ENCODE results near the gene MIEF1.

DNA sequence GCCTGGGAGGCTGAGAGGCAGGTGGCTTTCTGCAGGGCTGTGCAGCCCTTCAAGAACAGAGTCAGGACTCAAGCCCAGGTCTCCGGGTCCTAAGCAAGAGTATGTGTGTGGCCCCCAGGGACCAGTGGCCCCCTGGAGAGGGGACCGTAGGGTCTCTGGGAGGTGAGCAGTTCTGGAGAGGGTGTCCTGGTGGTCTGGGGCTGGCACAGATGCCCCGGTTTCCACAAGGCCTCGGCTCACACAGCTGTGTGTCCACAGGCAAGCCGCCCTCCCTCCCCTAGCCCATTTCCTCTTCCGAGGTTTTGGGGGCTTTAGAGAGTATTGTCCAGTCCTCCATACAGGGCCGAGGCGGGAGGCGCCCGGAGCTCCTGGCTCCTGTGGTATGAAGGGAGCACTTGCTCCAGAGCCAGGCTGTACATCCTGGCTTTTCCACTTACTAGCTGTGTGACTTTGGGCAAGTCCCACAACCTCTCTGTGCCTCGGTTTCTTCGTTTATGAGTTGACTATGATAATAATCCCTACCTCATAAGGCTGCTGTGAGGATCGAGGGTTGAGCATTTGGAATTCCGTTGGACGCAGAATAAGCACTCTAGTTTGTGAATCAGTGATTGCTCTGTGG lies 33.9 kb downstream of the MIEF1 start:
- TF ChIP-seq, protein P1, sequence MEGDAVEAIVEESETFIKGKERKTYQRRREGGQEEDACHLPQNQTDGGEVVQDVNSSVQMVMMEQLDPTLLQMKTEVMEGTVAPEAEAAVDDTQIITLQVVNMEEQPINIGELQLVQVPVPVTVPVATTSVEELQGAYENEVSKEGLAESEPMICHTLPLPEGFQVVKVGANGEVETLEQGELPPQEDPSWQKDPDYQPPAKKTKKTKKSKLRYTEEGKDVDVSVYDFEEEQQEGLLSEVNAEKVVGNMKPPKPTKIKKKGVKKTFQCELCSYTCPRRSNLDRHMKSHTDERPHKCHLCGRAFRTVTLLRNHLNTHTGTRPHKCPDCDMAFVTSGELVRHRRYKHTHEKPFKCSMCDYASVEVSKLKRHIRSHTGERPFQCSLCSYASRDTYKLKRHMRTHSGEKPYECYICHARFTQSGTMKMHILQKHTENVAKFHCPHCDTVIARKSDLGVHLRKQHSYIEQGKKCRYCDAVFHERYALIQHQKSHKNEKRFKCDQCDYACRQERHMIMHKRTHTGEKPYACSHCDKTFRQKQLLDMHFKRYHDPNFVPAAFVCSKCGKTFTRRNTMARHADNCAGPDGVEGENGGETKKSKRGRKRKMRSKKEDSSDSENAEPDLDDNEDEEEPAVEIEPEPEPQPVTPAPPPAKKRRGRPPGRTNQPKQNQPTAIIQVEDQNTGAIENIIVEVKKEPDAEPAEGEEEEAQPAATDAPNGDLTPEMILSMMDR (conservative IDR thresholded peaks at IDR 0.05; ENCODE audit: low read depth in 2 of 2) = no peak
- no peak for TF ChIP-seq STAT1 (IDR thresholded peaks at IDR 0.05; ENCODE audit: unreplicated experiment)
- no peak for TF ChIP-seq JUNB (IDR thresholded peaks at IDR 0.05; ENCODE audit: unreplicated experiment)
- TF ChIP-seq ZNF331 (CRISPR knock-in tag; IDR thresholded peaks at IDR 0.05; ENCODE audit: low read depth) = no peak
- no peak for TF ChIP-seq EZH2phosphoT487 (IDR thresholded peaks at IDR 0.05; ENCODE audit: unreplicated experiment)
- no peak for TF ChIP-seq POLR2AphosphoS5 (IDR thresholded peaks at IDR 0.05; ENCODE audit: low read depth)
- no peak for TF ChIP-seq EZH2 (IDR thresholded peaks at IDR 0.05; ENCODE audit: low read depth, unreplicated experiment)
- TF ChIP-seq, protein P2, sequence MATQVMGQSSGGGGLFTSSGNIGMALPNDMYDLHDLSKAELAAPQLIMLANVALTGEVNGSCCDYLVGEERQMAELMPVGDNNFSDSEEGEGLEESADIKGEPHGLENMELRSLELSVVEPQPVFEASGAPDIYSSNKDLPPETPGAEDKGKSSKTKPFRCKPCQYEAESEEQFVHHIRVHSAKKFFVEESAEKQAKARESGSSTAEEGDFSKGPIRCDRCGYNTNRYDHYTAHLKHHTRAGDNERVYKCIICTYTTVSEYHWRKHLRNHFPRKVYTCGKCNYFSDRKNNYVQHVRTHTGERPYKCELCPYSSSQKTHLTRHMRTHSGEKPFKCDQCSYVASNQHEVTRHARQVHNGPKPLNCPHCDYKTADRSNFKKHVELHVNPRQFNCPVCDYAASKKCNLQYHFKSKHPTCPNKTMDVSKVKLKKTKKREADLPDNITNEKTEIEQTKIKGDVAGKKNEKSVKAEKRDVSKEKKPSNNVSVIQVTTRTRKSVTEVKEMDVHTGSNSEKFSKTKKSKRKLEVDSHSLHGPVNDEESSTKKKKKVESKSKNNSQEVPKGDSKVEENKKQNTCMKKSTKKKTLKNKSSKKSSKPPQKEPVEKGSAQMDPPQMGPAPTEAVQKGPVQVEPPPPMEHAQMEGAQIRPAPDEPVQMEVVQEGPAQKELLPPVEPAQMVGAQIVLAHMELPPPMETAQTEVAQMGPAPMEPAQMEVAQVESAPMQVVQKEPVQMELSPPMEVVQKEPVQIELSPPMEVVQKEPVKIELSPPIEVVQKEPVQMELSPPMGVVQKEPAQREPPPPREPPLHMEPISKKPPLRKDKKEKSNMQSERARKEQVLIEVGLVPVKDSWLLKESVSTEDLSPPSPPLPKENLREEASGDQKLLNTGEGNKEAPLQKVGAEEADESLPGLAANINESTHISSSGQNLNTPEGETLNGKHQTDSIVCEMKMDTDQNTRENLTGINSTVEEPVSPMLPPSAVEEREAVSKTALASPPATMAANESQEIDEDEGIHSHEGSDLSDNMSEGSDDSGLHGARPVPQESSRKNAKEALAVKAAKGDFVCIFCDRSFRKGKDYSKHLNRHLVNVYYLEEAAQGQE (IDR thresholded peaks at IDR 0.05; ENCODE audit: unreplicated experiment) = no peak
- TF ChIP-seq CREB1 (CRISPR knock-in tag; IDR thresholded peaks at IDR 0.05; ENCODE audit: low read depth) = no peak
- no peak for TF ChIP-seq ZNF114 (CRISPR knock-in tag; IDR thresholded peaks at IDR 0.05)
- TF ChIP-seq, protein P3, sequence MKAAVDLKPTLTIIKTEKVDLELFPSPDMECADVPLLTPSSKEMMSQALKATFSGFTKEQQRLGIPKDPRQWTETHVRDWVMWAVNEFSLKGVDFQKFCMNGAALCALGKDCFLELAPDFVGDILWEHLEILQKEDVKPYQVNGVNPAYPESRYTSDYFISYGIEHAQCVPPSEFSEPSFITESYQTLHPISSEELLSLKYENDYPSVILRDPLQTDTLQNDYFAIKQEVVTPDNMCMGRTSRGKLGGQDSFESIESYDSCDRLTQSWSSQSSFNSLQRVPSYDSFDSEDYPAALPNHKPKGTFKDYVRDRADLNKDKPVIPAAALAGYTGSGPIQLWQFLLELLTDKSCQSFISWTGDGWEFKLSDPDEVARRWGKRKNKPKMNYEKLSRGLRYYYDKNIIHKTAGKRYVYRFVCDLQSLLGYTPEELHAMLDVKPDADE (IDR thresholded peaks at IDR 0.05) = no peak
- TF ChIP-seq, protein P4, sequence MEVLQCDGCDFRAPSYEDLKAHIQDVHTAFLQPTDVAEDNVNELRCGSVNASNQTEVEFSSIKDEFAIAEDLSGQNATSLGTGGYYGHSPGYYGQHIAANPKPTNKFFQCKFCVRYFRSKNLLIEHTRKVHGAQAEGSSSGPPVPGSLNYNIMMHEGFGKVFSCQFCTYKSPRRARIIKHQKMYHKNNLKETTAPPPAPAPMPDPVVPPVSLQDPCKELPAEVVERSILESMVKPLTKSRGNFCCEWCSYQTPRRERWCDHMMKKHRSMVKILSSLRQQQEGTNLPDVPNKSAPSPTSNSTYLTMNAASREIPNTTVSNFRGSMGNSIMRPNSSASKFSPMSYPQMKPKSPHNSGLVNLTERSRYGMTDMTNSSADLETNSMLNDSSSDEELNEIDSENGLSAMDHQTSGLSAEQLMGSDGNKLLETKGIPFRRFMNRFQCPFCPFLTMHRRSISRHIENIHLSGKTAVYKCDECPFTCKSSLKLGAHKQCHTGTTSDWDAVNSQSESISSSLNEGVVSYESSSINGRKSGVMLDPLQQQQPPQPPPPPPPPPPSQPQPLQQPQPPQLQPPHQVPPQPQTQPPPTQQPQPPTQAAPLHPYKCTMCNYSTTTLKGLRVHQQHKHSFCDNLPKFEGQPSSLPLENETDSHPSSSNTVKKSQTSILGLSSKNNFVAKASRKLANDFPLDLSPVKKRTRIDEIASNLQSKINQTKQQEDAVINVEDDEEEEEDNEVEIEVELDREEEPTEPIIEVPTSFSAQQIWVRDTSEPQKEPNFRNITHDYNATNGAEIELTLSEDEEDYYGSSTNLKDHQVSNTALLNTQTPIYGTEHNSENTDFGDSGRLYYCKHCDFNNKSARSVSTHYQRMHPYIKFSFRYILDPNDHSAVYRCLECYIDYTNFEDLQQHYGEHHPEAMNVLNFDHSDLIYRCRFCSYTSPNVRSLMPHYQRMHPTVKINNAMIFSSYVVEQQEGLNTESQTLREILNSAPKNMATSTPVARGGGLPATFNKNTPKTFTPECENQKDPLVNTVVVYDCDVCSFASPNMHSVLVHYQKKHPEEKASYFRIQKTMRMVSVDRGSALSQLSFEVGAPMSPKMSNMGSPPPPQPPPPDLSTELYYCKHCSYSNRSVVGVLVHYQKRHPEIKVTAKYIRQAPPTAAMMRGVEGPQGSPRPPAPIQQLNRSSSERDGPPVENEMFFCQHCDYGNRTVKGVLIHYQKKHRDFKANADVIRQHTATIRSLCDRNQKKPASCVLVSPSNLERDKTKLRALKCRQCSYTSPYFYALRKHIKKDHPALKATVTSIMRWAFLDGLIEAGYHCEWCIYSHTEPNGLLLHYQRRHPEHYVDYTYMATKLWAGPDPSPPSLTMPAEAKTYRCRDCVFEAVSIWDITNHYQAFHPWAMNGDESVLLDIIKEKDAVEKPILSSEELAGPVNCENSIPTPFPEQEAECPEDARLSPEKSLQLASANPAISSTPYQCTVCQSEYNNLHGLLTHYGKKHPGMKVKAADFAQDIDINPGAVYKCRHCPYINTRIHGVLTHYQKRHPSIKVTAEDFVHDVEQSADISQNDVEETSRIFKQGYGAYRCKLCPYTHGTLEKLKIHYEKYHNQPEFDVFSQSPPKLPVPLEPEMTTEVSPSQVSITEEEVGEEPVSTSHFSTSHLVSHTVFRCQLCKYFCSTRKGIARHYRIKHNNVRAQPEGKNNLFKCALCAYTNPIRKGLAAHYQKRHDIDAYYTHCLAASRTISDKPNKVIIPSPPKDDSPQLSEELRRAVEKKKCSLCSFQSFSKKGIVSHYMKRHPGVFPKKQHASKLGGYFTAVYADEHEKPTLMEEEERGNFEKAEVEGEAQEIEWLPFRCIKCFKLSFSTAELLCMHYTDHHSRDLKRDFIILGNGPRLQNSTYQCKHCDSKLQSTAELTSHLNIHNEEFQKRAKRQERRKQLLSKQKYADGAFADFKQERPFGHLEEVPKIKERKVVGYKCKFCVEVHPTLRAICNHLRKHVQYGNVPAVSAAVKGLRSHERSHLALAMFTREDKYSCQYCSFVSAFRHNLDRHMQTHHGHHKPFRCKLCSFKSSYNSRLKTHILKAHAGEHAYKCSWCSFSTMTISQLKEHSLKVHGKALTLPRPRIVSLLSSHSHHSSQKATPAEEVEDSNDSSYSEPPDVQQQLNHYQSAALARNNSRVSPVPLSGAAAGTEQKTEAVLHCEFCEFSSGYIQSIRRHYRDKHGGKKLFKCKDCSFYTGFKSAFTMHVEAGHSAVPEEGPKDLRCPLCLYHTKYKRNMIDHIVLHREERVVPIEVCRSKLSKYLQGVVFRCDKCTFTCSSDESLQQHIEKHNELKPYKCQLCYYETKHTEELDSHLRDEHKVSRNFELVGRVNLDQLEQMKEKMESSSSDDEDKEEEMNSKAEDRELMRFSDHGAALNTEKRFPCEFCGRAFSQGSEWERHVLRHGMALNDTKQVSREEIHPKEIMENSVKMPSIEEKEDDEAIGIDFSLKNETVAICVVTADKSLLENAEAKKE (CRISPR knock-in tag; IDR thresholded peaks at IDR 0.05) = no peak
- no peak for TF ChIP-seq NANOG (IDR thresholded peaks at IDR 0.05; ENCODE audit: borderline replicate concordance)

Measured in GM23338 (cell line).